Sigmoid colon (tissue), 4 donors: Measurements from ENCODE around the gene KYNU.

Experiments used
- POLR2AphosphoS5 ChIP-seq, 4 donors: sonication (generic); formaldehyde crosslinking; IDR thresholded peaks; one replicate each; pipeline ENCODE4 v1.6.1; 2017; ENCODE audit warnings: antibody characterized with exemption in 4 of 4
- TF ChIP-seq, protein P1 (sequence below), 4 experiments: fragments of 450-650 bp in 3 of 4; fragments of 200-600 bp in 1 of 4; IDR thresholded peaks; one replicate each; pipeline ENCODE4 v1.5.1; 2016 to 2019; ENCODE audit warnings: antibody characterized with exemption in 4 of 4, mild to moderate bottlenecking in 3 of 4, moderate library complexity in 2 of 4

DNA sequence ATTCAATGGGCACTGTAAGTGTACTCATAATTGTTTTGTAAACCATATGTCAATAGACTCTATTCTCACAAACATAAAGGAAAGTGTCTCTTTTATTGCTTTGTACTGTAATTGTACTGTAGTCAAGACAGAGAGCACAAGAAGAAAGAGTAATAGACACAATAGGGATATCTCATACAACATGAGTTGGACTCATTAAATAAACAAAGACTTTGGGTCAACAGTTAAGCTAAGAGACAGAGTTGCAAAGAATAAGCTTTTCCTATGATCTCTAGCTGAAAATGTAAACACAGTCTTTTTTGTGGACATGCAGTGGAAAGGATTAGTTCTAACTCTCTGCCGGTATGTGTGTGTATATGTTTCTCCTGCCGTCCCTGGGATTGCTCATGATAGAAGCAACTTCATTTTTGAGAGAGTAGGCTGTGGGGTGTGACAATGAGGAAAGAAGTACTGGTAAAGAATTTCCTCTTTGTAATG lies 13.9 kb upstream of the KYNU start:
- TF ChIP-seq, protein P1, sequence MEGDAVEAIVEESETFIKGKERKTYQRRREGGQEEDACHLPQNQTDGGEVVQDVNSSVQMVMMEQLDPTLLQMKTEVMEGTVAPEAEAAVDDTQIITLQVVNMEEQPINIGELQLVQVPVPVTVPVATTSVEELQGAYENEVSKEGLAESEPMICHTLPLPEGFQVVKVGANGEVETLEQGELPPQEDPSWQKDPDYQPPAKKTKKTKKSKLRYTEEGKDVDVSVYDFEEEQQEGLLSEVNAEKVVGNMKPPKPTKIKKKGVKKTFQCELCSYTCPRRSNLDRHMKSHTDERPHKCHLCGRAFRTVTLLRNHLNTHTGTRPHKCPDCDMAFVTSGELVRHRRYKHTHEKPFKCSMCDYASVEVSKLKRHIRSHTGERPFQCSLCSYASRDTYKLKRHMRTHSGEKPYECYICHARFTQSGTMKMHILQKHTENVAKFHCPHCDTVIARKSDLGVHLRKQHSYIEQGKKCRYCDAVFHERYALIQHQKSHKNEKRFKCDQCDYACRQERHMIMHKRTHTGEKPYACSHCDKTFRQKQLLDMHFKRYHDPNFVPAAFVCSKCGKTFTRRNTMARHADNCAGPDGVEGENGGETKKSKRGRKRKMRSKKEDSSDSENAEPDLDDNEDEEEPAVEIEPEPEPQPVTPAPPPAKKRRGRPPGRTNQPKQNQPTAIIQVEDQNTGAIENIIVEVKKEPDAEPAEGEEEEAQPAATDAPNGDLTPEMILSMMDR (IDR thresholded peaks at IDR 0.05) = no peak
- no peak for TF ChIP-seq POLR2AphosphoS5 (IDR thresholded peaks at IDR 0.05)
